ENCODE data around the gene C6orf141. TPM values are rescaled to one million over a fixed set of nuclear protein-coding genes. Genes with fewer than 3 reads are reported as not detected.

C6orf141 gene
- total and polyA plus RNA-seq, 2 experiments from 2014 or later: 5.2 to 6.4 TPM

GRCh38 chr6:49516147-49516505, 34.3 kb upstream of the C6orf141 start:
- DNase-seq (ENCODE audit: low spot score): no peak
- no peak for ATAC-seq
- Histone ChIP-seq H4K20me1 (replicated peaks; ENCODE audit: insufficient read depth) (no peaks in the 10 kb centered on the region), H3K36me3 (ENCODE audit: insufficient read depth) (no peaks in the 10 kb centered on the region), H2AFZ (no peak overlapping the region; the same call in 1 of the 2 replicates), H3K27ac (ENCODE audit: low read depth) (no peak overlapping the region), H3K79me2 (replicated peaks; ENCODE audit: insufficient read depth) (no peaks in the 10 kb centered on the region), H3F3A (replicated peaks; ENCODE audit: low read depth) (no peaks in the 10 kb centered on the region), H3K4me1 (ENCODE audit: insufficient read depth) (peaks cover 4% of the 10 kb centered on the region), H3K4me2 (no peak overlapping the region), H3K27me3 (ENCODE audit: insufficient read depth) (no peaks in the 10 kb centered on the region), H3K4me3 (no peak overlapping the region), H3K9me2 (ENCODE audit: insufficient read depth) (no peaks in the 10 kb centered on the region)
- Mint-ChIP-seq H3K4me3 (no peak overlapping the region), H3K4me1 (peaks cover 11% of the 10 kb centered on the region; the same call in 2 of the 3 replicates), H3K9me3 (no peaks in the 10 kb centered on the region), H3K27me3 (ENCODE audit: insufficient read depth, low read depth, poor library complexity) (peaks cover 2% of the 10 kb centered on the region), H3K36me3 (ENCODE audit: low read depth) (no peaks in the 10 kb centered on the region), H3K27ac (no peak overlapping the region)
- no peak for TF ChIP-seq NANOG (IDR thresholded peaks at IDR 0.05; ENCODE audit: borderline replicate concordance)

GRCh38 chr6:49517919-49518318, 32.5 kb upstream of the C6orf141 start:
- TF ChIP-seq, protein P1, sequence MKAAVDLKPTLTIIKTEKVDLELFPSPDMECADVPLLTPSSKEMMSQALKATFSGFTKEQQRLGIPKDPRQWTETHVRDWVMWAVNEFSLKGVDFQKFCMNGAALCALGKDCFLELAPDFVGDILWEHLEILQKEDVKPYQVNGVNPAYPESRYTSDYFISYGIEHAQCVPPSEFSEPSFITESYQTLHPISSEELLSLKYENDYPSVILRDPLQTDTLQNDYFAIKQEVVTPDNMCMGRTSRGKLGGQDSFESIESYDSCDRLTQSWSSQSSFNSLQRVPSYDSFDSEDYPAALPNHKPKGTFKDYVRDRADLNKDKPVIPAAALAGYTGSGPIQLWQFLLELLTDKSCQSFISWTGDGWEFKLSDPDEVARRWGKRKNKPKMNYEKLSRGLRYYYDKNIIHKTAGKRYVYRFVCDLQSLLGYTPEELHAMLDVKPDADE (IDR thresholded peaks at IDR 0.05): no peak
- TF ChIP-seq ZNF331 (CRISPR knock-in tag; IDR thresholded peaks at IDR 0.05; ENCODE audit: low read depth) (no peak), POLR2AphosphoS5 (IDR thresholded peaks at IDR 0.05; ENCODE audit: low read depth) (no peak), STAT1 (IDR thresholded peaks at IDR 0.05; ENCODE audit: unreplicated experiment) (no peak), EZH2 (IDR thresholded peaks at IDR 0.05; ENCODE audit: low read depth, unreplicated experiment) (no peak), NANOG (IDR thresholded peaks at IDR 0.05; ENCODE audit: borderline replicate concordance) (no peak)
- TF ChIP-seq, protein P2, sequence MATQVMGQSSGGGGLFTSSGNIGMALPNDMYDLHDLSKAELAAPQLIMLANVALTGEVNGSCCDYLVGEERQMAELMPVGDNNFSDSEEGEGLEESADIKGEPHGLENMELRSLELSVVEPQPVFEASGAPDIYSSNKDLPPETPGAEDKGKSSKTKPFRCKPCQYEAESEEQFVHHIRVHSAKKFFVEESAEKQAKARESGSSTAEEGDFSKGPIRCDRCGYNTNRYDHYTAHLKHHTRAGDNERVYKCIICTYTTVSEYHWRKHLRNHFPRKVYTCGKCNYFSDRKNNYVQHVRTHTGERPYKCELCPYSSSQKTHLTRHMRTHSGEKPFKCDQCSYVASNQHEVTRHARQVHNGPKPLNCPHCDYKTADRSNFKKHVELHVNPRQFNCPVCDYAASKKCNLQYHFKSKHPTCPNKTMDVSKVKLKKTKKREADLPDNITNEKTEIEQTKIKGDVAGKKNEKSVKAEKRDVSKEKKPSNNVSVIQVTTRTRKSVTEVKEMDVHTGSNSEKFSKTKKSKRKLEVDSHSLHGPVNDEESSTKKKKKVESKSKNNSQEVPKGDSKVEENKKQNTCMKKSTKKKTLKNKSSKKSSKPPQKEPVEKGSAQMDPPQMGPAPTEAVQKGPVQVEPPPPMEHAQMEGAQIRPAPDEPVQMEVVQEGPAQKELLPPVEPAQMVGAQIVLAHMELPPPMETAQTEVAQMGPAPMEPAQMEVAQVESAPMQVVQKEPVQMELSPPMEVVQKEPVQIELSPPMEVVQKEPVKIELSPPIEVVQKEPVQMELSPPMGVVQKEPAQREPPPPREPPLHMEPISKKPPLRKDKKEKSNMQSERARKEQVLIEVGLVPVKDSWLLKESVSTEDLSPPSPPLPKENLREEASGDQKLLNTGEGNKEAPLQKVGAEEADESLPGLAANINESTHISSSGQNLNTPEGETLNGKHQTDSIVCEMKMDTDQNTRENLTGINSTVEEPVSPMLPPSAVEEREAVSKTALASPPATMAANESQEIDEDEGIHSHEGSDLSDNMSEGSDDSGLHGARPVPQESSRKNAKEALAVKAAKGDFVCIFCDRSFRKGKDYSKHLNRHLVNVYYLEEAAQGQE (IDR thresholded peaks at IDR 0.05; ENCODE audit: unreplicated experiment): no peak
- TF ChIP-seq, protein P3, sequence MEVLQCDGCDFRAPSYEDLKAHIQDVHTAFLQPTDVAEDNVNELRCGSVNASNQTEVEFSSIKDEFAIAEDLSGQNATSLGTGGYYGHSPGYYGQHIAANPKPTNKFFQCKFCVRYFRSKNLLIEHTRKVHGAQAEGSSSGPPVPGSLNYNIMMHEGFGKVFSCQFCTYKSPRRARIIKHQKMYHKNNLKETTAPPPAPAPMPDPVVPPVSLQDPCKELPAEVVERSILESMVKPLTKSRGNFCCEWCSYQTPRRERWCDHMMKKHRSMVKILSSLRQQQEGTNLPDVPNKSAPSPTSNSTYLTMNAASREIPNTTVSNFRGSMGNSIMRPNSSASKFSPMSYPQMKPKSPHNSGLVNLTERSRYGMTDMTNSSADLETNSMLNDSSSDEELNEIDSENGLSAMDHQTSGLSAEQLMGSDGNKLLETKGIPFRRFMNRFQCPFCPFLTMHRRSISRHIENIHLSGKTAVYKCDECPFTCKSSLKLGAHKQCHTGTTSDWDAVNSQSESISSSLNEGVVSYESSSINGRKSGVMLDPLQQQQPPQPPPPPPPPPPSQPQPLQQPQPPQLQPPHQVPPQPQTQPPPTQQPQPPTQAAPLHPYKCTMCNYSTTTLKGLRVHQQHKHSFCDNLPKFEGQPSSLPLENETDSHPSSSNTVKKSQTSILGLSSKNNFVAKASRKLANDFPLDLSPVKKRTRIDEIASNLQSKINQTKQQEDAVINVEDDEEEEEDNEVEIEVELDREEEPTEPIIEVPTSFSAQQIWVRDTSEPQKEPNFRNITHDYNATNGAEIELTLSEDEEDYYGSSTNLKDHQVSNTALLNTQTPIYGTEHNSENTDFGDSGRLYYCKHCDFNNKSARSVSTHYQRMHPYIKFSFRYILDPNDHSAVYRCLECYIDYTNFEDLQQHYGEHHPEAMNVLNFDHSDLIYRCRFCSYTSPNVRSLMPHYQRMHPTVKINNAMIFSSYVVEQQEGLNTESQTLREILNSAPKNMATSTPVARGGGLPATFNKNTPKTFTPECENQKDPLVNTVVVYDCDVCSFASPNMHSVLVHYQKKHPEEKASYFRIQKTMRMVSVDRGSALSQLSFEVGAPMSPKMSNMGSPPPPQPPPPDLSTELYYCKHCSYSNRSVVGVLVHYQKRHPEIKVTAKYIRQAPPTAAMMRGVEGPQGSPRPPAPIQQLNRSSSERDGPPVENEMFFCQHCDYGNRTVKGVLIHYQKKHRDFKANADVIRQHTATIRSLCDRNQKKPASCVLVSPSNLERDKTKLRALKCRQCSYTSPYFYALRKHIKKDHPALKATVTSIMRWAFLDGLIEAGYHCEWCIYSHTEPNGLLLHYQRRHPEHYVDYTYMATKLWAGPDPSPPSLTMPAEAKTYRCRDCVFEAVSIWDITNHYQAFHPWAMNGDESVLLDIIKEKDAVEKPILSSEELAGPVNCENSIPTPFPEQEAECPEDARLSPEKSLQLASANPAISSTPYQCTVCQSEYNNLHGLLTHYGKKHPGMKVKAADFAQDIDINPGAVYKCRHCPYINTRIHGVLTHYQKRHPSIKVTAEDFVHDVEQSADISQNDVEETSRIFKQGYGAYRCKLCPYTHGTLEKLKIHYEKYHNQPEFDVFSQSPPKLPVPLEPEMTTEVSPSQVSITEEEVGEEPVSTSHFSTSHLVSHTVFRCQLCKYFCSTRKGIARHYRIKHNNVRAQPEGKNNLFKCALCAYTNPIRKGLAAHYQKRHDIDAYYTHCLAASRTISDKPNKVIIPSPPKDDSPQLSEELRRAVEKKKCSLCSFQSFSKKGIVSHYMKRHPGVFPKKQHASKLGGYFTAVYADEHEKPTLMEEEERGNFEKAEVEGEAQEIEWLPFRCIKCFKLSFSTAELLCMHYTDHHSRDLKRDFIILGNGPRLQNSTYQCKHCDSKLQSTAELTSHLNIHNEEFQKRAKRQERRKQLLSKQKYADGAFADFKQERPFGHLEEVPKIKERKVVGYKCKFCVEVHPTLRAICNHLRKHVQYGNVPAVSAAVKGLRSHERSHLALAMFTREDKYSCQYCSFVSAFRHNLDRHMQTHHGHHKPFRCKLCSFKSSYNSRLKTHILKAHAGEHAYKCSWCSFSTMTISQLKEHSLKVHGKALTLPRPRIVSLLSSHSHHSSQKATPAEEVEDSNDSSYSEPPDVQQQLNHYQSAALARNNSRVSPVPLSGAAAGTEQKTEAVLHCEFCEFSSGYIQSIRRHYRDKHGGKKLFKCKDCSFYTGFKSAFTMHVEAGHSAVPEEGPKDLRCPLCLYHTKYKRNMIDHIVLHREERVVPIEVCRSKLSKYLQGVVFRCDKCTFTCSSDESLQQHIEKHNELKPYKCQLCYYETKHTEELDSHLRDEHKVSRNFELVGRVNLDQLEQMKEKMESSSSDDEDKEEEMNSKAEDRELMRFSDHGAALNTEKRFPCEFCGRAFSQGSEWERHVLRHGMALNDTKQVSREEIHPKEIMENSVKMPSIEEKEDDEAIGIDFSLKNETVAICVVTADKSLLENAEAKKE (CRISPR knock-in tag; IDR thresholded peaks at IDR 0.05): no peak
- Histone ChIP-seq H3K4me1 (ENCODE audit: insufficient read depth) (no peaks in the 10 kb centered on the region), H3K27ac (ENCODE audit: low read depth) (no peak overlapping the region), H3F3A (replicated peaks; ENCODE audit: low read depth) (no peaks in the 10 kb centered on the region), H4K20me1 (replicated peaks; ENCODE audit: insufficient read depth) (no peaks in the 10 kb centered on the region), H3K27me3 (ENCODE audit: insufficient read depth) (no peaks in the 10 kb centered on the region), H3K4me3 (no peak overlapping the region), H3K4me2 (no peak overlapping the region), H3K9me2 (ENCODE audit: insufficient read depth) (no peaks in the 10 kb centered on the region), H3K36me3 (ENCODE audit: insufficient read depth) (no peaks in the 10 kb centered on the region), H3K79me2 (replicated peaks; ENCODE audit: insufficient read depth) (no peaks in the 10 kb centered on the region), H2AFZ (no peak overlapping the region)
- ATAC-seq (no peak), DNase-seq (ENCODE audit: low spot score) (no peak)
- no peak overlapping the region for H3K4me3 Mint-ChIP-seq
- H3K27ac Mint-ChIP-seq: no peak overlapping the region
- H3K27me3 Mint-ChIP-seq (ENCODE audit: insufficient read depth, low read depth, poor library complexity): peaks cover 2% of the 10 kb centered on the region
- peaks cover 3% of the 10 kb centered on the region; the same call in 1 of the 3 replicates for H3K4me1 Mint-ChIP-seq
- no peaks in the 10 kb centered on the region for H3K36me3 Mint-ChIP-seq (ENCODE audit: low read depth)
- H3K9me3 Mint-ChIP-seq: no peaks in the 10 kb centered on the region

All from GM23338 (cell line).